ENCODE measurements around the gene CCT7. TPM values are rescaled to one million over a fixed set of nuclear protein-coding genes. Genes with fewer than 3 reads are reported as not detected.

Gene CCT7
- total and polyA plus RNA-seq, 2 of the 8 experiments (the other 6 are each of a cell fraction or from before 2014, with no cell fraction given): 440 to 474 TPM

- Histone ChIP-seq H2AFZ (ENCODE audit: low read length) (no peak overlapping the region), H2BK120ac (replicated peaks; ENCODE audit: low read depth, low read length) (no peak overlapping the region), H2BK15ac (ENCODE audit: low read length) (no peak overlapping the region), H2AK5ac (ENCODE audit: low read depth, low read length) (no peak overlapping the region; the same call in 1 of the 2 replicates), H3K4ac (replicated peaks; ENCODE audit: insufficient read length, low read depth, low read length) (no peak overlapping the region), H3K36me3 (ENCODE audit: control insufficient read depth in 2 of 4, insufficient read depth in 4 of 4, low read length in 3 of 4) (peaks cover 4 to 20% (median 10%) of the 10 kb centered on the region in 4 experiments; a peak in 7 of 8 replicates), H3K14ac (ENCODE audit: insufficient read length) (no peak overlapping the region), H3K79me2 (ENCODE audit: control insufficient read depth in 1 of 2, insufficient read depth in 2 of 2, low read length in 2 of 2) (peaks cover 5 to 38% of the 10 kb centered on the region in 2 experiments), H3K79me1 (ENCODE audit: low read depth, low read length) (peaks cover 15% of the 10 kb centered on the region), H3K23ac (ENCODE audit: insufficient read length) (no peak overlapping the region), H3K56ac (replicated peaks; ENCODE audit: insufficient read length, low read depth, low read length) (no peak overlapping the region), H3K9me3 (ENCODE audit: insufficient read depth in 2 of 2, low read depth in 1 of 2, low read length in 1 of 2) (no peaks in the 10 kb centered on the region), H2BK12ac (ENCODE audit: low read depth, low read length) (no peak overlapping the region), H3K9ac (replicated peaks in 1 of 4; ENCODE audit: extremely low read depth in 1 of 4, low read depth in 3 of 4, low read length in 3 of 4) (no peak overlapping the region; a peak in 1 of 7 replicates), H3K27ac (ENCODE audit: low read depth, low read length) (no peak overlapping the region), H3K23me2 (ENCODE audit: low read depth, low read length) (peaks cover 3% of the 10 kb centered on the region; the same call in 1 of the 2 replicates), H3K27me3 (replicated peaks in 1 of 4; ENCODE audit: control insufficient read depth in 3 of 4, extremely low read depth in 1 of 4, insufficient read depth in 3 of 4, low read length in 3 of 4) (peaks cover 0 to under 1% (median 0%) of the 10 kb centered on the region in 4 experiments; a peak in 1 of 7 replicates), H4K8ac (ENCODE audit: extremely low read depth, insufficient read depth, low read length) (peak overlapping the region; percentile 65; the same call in 1 of the 2 replicates), H4K5ac (ENCODE audit: insufficient read length, low read depth, low read length) (no peak overlapping the region), H4K91ac (replicated peaks; ENCODE audit: insufficient read length, low read length) (no peak overlapping the region), H2BK20ac (ENCODE audit: low read length) (no peak overlapping the region), H2BK5ac (ENCODE audit: low read depth, low read length) (no peak overlapping the region), H3K4me2 (ENCODE audit: insufficient read depth in 1 of 2, low read depth in 2 of 2, low read length in 2 of 2) (no peak overlapping the region), H3K18ac (ENCODE audit: extremely low read depth, low read length) (no peak overlapping the region), H3K4me3 (ENCODE audit: extremely low read depth in 1 of 4, insufficient read depth in 2 of 4, low read depth in 3 of 4, low read length in 4 of 4) (no peak overlapping the region), H4K20me1 (replicated peaks in 1 of 2; ENCODE audit: control insufficient read depth in 1 of 2, insufficient read depth in 2 of 2, low read length in 2 of 2) (peaks cover 3 to 4% of the 10 kb centered on the region in 2 experiments), H3K4me1 (replicated peaks in 1 of 4; ENCODE audit: control insufficient read depth in 3 of 4, insufficient read depth in 4 of 4, low read length in 3 of 4) (peaks cover 0 to 3% (median 1%) of the 10 kb centered on the region in 4 experiments; a peak in 2 of 7 replicates)
- CTCF ChIA-PET (ENCODE audit: partially characterized antibody): interaction anchor here (0.6 to 2.1 kb wide), 9 partner anchors 8 to 323 kb away, joined by 3 to 7 read pairs (median 3); partner anchors contain the start of gene NOTO
- no peak for DNase-seq (ENCODE audit: low read depth in 1 of 2, low spot score in 2 of 2)
- TF ChIP-seq YY1 (IDR thresholded peaks at IDR 0.05; ENCODE audit: low read depth, low read length) (no peak), TBP (IDR thresholded peaks at IDR 0.05; ENCODE audit: low read depth, low read length) (no peak), RNF2 (IDR thresholded peaks at IDR 0.05; ENCODE audit: borderline replicate concordance, low read depth, low read length, missing control alignments, poor library complexity, severe bottlenecking) (no peak), TEAD4 (IDR thresholded peaks at IDR 0.05; ENCODE audit: low read depth, low read length) (no peak), TAF1 (IDR thresholded peaks at IDR 0.05; ENCODE audit: low read depth, low read length) (no peak), SP4 (IDR thresholded peaks at IDR 0.05; ENCODE audit: low read length) (no peak), RFX5 (IDR thresholded peaks at IDR 0.05; ENCODE audit: borderline replicate concordance, low read depth, low read length) (no peak), CEBPB (IDR thresholded peaks at IDR 0.05; ENCODE audit: low read depth, low read length) (no peak), MAFK (IDR thresholded peaks at IDR 0.05; ENCODE audit: low read depth, low read length) (no peak), ATF2 (IDR thresholded peaks at IDR 0.05; ENCODE audit: low read length) (no peak)
- POLR2A ChIA-PET (ENCODE audit: partially characterized antibody): interaction anchor here (1.4 to 11.5 kb wide), 5 partner anchors 10 to 41 kb away, joined by 4 to 113 read pairs (median 6); partner anchors contain the start of genes CCT7, NOTO and PRADC1
- no peak for FAIRE-seq
Measured at GRCh38 chr2:73218298-73218697, 15.8 kb upstream of the CCT7 start.

Data from H1 (cell line).